Fibroblast of lung (primary cell): ENCODE results near the gene XCR1.

ENCODE experiments used
- CTCF ChIP-seq, 2 donors: IDR thresholded peaks in 1 of 2; conservative IDR thresholded peaks in 1 of 2; 1 replicate in 1 of 2; 2 replicates in 1 of 2; pipeline ENCODE4 v1.5.1; 2011 to 2012; ENCODE audit warnings: low read length in 2 of 2, control low read depth in 1 of 2, inconsistent platforms in 1 of 2, low read depth in 1 of 2, mild to moderate bottlenecking in 1 of 2
- EZH2 ChIP-seq: IDR thresholded peaks from 2 replicates; pipeline ENCODE4 v1.5.1; 2012; ENCODE audit warnings: low read length, control low read depth, mild to moderate bottlenecking; ENCODE audit errors: missing control alignments

GRCh38 chr3:46030626-46031025 lies 3.3 kb upstream of the XCR1 start:
- no peak for TF ChIP-seq CTCF (conservative IDR thresholded peaks at IDR 0.05 in 1 of 2, IDR thresholded peaks at IDR 0.05 in 1 of 2; ENCODE audit: low read depth in 1 of 2, low read length in 2 of 2)
- TF ChIP-seq EZH2, result no peak
